ENCODE results near the gene HLA-E.
"Not testable (repeated sequence)": the region's sequence is repeated elsewhere in the genome, so short reads cannot be mapped to it uniquely, and the experiment has no call there.

HLA-E gene

DNA sequence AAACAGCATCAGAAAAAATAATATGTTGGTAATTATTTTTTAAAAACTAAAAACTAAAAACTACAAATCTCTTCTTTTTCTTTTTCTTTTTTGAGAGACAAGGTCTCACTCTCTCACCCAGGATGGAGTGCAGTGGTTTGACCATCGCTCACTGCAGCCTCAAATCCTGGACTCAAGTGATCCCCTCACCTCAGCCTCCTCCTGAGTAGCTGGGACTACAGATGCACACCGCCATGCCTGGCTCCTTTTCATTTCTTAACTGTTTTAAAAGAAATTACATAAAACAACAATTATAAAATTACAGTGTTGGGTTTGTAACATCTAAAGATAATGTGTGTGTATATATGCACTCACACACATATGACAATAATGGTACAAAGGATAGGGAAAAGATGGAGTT is 24.1 kb downstream of the HLA-E start:
- Mint-ChIP-seq H3K4me1 (peaks cover 47% of the 10 kb centered on the region), H3K36me3 (peaks cover 21% of the 10 kb centered on the region), H3K27ac (no peak overlapping the region), H3K9me3 (no peaks in the 10 kb centered on the region), H3K4me3 (no peak overlapping the region)
- ATAC-seq, result no peak
- no peak for DNase-seq (ENCODE audit: low spot score in 2 of 2)

DNA sequence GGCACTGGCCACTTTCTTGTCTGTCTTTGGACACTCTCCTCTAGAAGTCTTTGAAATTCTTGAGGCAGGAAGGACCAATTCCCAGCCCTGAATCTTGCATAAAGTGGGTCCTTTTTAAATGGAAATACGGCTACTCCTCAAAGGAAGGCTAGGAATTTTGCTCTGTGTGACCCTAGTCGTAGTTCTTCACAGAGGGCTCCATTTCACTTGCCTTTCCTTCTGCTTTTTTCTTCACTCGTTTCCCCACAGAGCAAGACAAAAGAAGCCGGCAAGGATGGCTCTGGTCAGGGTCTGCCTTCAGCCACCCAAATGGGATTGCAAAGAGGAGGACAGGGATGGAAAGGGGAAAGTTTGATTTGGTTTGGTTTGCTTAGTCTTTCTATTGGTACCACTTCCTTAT is 25.8 kb downstream of the HLA-E start:
- H3K9me3 Mint-ChIP-seq, result no peaks in the 10 kb centered on the region
- peaks cover 15% of the 10 kb centered on the region for H3K36me3 Mint-ChIP-seq
- H3K27ac Mint-ChIP-seq, result peak overlapping the region; percentile 97
- DNase-seq (ENCODE audit: low spot score in 2 of 2) (no peak), ATAC-seq (no peak)
- peaks cover 40% of the 10 kb centered on the region for H3K4me1 Mint-ChIP-seq
- H3K4me3 Mint-ChIP-seq, result peak overlapping the region; percentile 75

DNA sequence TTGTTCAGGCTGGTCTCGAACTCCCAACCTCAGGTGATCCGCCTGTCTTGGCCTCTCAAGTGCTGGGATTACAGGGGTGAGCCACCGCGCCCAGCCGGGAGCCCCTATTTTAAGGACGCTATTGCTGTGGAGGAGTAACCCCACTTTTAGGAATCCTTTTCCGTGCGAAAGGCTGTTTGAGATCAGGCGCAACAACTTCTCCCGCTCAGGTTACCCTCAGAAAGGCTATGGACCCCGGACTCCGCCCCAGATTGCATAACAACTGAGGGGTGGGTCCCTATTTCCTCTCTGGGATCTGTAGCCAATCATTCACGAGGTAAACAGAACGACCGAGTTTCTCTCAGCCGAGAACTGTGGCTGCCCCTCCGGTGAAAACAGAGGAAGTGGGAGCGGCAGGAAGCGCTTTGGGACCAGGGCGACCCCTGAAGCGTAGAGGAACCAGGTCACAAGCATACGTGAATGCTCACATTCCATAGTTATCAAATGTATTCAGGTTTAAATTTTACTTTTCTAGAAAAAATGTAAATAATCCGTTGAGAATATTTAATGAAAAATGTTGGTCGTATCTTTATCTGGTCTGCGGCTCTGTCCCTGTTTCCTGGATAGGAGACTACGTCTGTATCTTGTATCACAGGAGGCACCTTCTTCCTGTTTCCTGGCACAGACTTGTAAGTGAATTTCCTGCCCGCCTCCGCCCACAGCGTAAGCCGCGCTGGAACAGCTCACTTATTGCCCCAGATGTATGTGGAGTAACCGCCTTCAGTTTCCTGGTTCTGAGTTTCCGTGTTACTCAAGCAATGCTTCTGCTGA is 26.8 kb downstream of the HLA-E start:
- Mint-ChIP-seq H3K4me1 (peaks cover 33% of the 10 kb centered on the region), H3K4me3 (peak overlapping the region; percentile 75), H3K27ac (peak overlapping the region; percentile 97), H3K9me3 (no peaks in the 10 kb centered on the region), H3K36me3 (peaks cover 15% of the 10 kb centered on the region)
- ATAC-seq (peak; percentile 98), DNase-seq (ENCODE audit: low spot score in 2 of 2) (peak; percentile 64 to 92)

DNA sequence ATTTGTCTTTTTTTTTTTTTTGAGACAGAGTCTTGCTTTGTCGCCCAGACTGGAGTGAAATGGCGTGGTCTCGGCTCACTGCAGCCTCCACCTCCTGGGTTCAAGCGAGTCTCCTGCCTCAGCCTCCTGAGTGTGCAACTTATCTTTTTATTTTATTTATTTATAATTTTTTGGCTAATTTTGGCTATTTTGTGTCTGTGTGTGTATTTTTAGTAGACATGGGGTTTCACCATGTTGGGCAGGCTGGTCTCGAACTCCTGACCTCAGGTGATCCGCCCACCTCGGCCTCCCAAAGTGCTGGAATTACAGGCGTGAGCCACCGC is 27.4 kb downstream of the HLA-E start:
- DNase-seq (ENCODE audit: low spot score in 2 of 2); H3K9me3 Mint-ChIP-seq; ATAC-seq: not testable (repeated sequence)
- peak overlapping the region; percentile 75 for H3K4me3 Mint-ChIP-seq
- H3K4me1 Mint-ChIP-seq, result peaks cover 31% of the 10 kb centered on the region
- peak overlapping the region; percentile 97 for H3K27ac Mint-ChIP-seq
- H3K36me3 Mint-ChIP-seq, result peaks cover 15% of the 10 kb centered on the region

DNA sequence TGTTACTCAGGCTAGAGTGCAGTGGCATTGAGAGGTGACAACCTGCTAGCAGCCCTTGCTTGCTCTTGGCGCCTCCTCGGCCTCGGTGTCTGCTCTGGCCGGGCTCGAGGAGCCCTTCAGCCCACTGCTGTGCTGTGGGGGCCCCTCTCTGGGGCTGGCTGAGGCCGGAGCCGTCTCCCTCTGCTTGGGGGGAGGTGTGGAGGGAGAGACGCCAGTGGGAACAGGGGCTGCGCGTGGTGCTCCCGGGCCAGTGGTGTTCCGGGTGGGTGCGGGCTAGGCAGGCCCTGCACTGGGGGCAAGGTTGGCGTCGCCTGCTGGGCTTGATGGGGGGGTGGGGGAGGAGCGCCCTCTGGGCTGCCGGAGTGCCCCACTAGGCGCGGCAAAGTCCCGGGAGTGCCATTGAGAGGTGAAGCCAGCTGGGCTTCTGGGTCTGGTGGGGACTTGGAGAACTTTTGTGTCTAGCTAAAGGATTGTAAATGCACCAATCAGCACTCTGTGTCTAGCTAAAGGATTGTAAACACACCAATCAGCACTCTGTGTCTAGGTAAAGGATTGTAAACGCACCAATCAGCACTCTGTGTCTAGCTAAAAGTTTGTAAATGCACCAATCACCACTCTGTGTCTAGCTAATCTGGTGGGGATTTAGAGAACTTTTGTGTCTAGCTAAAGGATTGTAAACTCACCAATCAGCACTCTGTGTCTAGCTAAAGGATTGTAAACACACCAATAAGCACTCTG is 28.6 kb downstream of the HLA-E start:
- ATAC-seq; DNase-seq (ENCODE audit: low spot score in 2 of 2); H3K9me3 Mint-ChIP-seq: not testable (repeated sequence)
- H3K27ac Mint-ChIP-seq, result peak overlapping the region; percentile 56
- peaks cover 15% of the 10 kb centered on the region for H3K36me3 Mint-ChIP-seq
- peak overlapping the region; percentile 6 for H3K4me3 Mint-ChIP-seq
- H3K4me1 Mint-ChIP-seq, result peaks cover 43% of the 10 kb centered on the region

DNA sequence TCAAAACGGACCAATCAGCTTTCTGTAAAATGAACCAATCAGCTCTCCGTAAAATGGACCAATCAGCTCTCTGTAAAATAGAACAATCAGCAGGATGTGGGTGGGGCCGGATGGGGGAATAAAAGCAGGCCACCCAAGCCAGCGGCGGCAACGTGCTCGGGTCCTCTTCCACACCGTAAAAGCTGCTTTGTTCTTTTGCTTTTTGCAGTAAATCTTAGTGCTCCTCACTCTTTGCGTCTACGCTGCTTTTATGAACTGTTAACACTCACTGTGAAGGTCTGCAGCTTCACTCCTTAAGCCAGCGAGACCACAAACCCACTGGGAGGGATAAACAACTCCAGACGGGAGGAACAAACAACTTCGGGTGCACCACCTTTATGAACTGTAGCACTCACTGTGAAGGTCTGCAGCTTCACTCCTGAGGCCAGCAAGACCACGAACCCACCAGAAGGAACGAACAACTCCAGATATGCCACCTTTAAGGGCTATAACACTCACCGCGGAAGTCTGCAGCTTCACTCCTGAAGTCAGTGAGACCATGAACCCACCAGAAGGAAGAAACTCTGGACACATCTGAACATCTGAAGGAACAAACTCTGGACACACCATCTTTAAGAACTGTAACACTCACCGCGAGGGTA is 29.3 kb downstream of the HLA-E start:
- ATAC-seq; H3K9me3 Mint-ChIP-seq; DNase-seq (ENCODE audit: low spot score in 2 of 2): not testable (repeated sequence)
- H3K27ac Mint-ChIP-seq, result peak overlapping the region; percentile 56
- H3K4me3 Mint-ChIP-seq, result peak overlapping the region; percentile 6
- H3K36me3 Mint-ChIP-seq, result peaks cover 15% of the 10 kb centered on the region
- peaks cover 50% of the 10 kb centered on the region for H3K4me1 Mint-ChIP-seq

DNA sequence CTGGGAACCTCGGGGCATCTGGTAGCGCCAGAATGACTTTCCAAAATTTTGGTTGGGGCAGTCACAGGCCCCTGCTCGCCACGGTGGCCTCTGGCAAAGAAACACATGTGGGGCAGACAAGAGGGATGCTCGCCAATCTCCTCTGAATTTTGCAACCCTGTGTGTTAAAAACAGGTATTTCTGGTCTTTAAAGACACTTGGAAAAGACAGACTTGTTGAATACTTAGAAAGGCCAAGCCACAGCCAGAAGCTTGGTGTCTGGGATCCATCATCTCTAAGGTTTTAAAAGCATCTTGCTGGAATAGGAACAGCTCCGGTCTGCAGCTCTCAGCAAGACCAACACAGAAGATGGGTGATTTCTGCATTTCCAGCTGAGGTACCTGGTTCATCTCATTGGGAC is 31.2 kb downstream of the HLA-E start:
- no peak for ATAC-seq
- H3K9me3 Mint-ChIP-seq, result peaks cover 3% of the 10 kb centered on the region
- H3K27ac Mint-ChIP-seq, result no peak overlapping the region
- no peak overlapping the region for H3K4me3 Mint-ChIP-seq
- DNase-seq (ENCODE audit: low spot score in 2 of 2), result no peak
- peaks cover 11% of the 10 kb centered on the region for H3K36me3 Mint-ChIP-seq
- H3K4me1 Mint-ChIP-seq, result peaks cover 54% of the 10 kb centered on the region

DNA sequence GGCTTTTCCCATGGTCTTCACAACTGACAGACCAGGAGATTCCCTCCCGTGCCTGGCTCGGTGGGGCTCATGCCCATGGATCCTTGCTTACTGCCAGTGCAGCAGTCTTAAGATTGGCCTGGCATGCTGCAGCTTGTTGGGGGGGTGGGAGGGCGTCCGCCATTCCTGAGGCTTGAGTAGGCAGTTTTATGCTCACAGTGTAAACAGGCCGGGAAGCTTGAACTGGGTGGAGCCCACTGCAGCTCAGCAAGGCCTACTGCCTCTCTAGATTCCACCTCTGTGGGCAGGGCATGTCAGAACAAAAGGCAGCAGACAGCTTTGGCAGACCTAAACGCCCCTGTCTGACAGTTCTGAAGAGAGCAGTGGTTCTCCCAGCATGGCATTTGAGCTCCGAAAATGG is 31.8 kb downstream of the HLA-E start:
- H3K4me1 Mint-ChIP-seq, result peaks cover 57% of the 10 kb centered on the region
- not testable (repeated sequence) for DNase-seq (ENCODE audit: low spot score in 2 of 2); ATAC-seq; H3K9me3 Mint-ChIP-seq; H3K4me3 Mint-ChIP-seq; H3K27ac Mint-ChIP-seq; H3K36me3 Mint-ChIP-seq

DNA sequence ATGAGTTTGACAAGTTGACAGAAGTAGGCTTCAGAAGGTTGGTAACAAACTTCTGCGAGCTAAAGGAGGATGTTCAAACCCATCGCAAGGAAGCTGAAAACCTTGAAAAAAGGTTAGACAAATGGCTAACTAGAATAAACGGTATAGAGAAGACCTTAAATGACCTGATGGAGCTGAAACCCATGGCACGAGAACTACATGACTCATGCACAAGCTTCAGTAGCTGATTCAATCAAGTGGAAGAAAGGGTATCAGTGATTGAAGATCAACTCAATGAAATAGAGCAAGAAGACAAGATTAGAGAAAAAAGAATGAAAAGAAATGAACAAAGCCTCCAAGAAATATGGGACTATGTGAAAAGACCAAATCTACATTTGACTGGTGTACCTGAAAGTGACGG is 32.6 kb downstream of the HLA-E start:
- H3K9me3 Mint-ChIP-seq; H3K4me3 Mint-ChIP-seq; H3K36me3 Mint-ChIP-seq; DNase-seq (ENCODE audit: low spot score in 2 of 2); ATAC-seq: not testable (repeated sequence)
- peak overlapping the region; percentile 14 for H3K27ac Mint-ChIP-seq
- H3K4me1 Mint-ChIP-seq, result peaks cover 55% of the 10 kb centered on the region

DNA sequence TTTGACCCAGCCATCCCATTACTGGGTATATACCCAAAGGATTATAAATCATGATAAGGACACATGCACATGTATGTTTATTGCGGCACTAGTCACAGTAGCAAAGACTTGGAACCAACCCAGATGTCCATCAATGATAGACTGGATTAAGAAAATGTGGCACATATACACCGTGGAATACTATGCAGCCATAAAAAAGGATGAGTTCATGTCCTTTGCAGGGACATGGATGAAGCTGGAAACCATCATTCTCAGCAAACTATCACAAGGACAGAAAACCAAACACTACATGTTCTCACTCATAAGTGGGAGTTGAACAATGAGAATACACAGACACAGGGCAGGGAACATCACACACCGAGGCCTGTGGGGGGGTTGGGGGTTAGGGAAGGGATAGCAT is 37.1 kb downstream of the HLA-E start:
- not testable (repeated sequence) for H3K4me3 Mint-ChIP-seq; H3K9me3 Mint-ChIP-seq; H3K27ac Mint-ChIP-seq; ATAC-seq; DNase-seq (ENCODE audit: low spot score in 2 of 2)
- H3K36me3 Mint-ChIP-seq, result peaks cover 12% of the 10 kb centered on the region
- H3K4me1 Mint-ChIP-seq, result peaks cover 76% of the 10 kb centered on the region

DNA sequence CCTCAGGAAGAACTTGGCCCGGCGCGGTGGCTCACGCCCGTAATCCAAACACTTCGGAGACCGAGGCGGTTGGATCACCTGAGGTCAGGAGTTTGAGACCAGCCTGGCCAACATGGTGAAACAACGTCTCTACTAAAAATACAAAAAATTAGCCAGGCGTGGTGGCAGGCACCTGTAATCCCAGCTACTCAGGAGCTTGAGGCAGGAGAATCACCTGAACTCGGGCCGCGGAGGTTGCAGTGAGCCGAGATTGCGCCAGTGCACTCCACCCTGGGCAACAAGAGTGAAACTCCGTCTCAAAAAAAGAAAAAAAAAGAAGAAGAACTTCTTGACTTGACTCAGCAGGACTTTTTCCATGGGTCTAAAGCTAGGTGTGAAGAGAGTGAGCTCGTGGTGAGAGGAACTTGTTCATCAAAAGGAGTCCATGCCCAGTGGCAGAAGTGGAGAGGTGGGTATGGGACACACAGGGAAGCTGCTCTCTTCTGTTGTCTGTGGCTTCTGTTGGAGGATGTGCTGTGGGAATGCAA is 40.1 kb downstream of the HLA-E start:
- Mint-ChIP-seq H3K36me3 (peaks cover 12% of the 10 kb centered on the region), H3K27ac (peak overlapping the region; percentile 97), H3K4me1 (peaks cover 74% of the 10 kb centered on the region), H3K4me3 (peak overlapping the region; percentile 23)
- ATAC-seq, result peak; percentile 81
- H3K9me3 Mint-ChIP-seq; DNase-seq (ENCODE audit: low spot score in 2 of 2): not testable (repeated sequence)

DNA sequence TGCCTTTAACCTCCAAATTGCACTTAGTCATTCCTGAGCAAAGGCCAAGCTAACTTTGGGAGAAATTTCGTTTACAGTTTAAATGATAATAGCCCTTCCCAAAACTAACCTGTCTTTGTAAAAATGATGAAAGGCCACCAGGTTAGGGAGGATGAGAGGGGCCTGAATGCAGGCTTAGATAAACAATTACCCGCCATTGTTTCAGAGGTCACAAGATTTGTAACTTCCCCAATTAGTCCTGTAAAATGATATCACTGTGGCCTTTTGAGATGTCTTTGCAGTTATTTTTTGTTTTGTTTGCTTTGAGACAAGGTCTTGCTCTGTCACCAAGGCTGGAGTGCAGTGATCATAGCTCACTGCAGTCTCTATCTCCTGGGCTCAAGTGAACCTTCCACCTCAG is 40.7 kb downstream of the HLA-E start:
- H3K4me3 Mint-ChIP-seq, result peak overlapping the region; percentile 23

DNA sequence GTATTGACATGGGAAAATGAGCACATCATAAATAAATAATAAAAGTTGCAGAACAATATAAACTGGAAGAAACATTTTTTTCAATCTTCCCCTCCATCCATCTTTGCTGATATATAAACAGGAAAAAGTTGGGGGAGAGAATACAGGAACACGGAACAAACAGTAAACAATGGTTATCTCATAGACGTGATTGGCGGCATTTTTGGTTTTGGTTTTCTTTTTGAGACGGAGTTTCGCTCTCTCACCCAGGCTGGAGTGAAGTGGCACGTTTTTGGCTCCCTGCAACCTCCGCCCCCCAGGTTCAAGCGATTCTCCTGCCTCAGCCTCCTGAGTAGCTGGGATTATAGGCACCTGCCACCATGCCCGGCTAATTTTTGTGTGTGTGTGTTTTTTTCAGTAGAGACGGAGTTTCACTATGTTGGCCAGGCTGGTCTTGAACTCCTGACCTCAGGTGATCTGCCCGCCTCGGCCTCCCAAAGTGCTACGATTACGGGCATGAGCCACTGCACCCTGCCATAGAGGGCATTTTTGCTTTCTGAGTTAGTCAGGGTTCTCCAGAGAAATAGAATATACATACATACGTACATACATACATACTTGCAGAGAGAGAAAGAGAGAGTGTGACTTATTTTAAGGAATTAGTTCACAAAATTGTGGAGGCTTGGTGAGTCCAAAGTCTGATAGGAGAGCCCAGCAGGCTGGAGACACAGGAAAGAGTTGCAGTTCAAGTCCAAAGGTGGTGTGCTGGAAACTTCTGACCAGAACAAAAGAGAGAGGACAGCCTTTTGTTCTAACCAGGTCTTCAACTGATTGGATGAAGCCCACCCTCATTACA is 44.4 kb downstream of the HLA-E start:
- peaks cover 41% of the 10 kb centered on the region for H3K4me1 Mint-ChIP-seq
- DNase-seq (ENCODE audit: low spot score in 2 of 2), result no peak
- no peaks in the 10 kb centered on the region for H3K9me3 Mint-ChIP-seq
- H3K36me3 Mint-ChIP-seq, result no peaks in the 10 kb centered on the region
- peak overlapping the region; percentile 91 for H3K27ac Mint-ChIP-seq
- peak overlapping the region; percentile 67 for H3K4me3 Mint-ChIP-seq
- ATAC-seq, result no peak

More for the DNA sequence above, 40.7 kb downstream of the HLA-E start:
- peaks cover 12% of the 10 kb centered on the region for H3K36me3 Mint-ChIP-seq
- H3K27ac Mint-ChIP-seq, result peak overlapping the region; percentile 97
- DNase-seq (ENCODE audit: low spot score in 2 of 2) (no peak), ATAC-seq (no peak)
- H3K4me1 Mint-ChIP-seq, result peaks cover 68% of the 10 kb centered on the region
- no peaks in the 10 kb centered on the region for H3K9me3 Mint-ChIP-seq

DNA sequence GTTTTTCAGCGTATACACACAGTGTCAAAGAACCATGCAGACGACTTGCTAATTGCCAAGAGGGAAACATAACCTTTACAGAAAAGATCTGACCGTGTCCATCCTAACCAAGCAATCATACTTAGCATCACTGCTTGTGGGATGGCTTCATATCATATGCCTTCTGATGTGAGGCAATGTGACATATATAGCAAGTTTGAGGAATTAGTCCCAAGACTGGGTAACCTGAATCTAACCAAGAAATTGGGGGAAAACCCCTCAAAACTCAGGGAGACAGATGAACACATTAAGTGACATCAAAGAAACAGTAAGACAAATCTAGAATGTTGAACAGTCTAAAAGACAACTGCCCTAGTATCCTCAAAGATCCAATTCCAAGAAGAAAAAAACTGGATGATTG is 48.6 kb downstream of the HLA-E start:
- H3K4me3 Mint-ChIP-seq, result no peak overlapping the region
- no peak for DNase-seq (ENCODE audit: low spot score in 2 of 2)
- ATAC-seq, result no peak

More for the DNA sequence above, 48.6 kb downstream of the HLA-E start:
- peaks cover 29% of the 10 kb centered on the region for H3K4me1 Mint-ChIP-seq
- no peaks in the 10 kb centered on the region for H3K9me3 Mint-ChIP-seq
- H3K27ac Mint-ChIP-seq, result no peak overlapping the region
- no peaks in the 10 kb centered on the region for H3K36me3 Mint-ChIP-seq
